Cortex of kidney (tissue), 1 donor: ENCODE measurements around the gene SUN2.
"Not testable (repeated sequence)": the region's sequence is repeated elsewhere in the genome, so short reads cannot be mapped to it uniquely, and the experiment has no call there.

Source experiments
- DNase-seq: peaks from one replicate; lab custom pipeline; 2025; lab: John Stamatoyannopoulos, UW

SUN2 gene

GRCh38 chr22:38755911-38756532 is at the start of gene SUN2:
Gene SUN2 (minus strand): TSS chr22:38755998. CDS start chr22:38752628, 3,370 bp downstream.
- peak; percentile 46 for DNase-seq

GRCh38 chr22:38805041-38805593 is 49.3 kb upstream of the SUN2 start:
- DNase-seq, result not testable (repeated sequence)

GRCh38 chr22:38802671-38803121 is 46.9 kb upstream of the SUN2 start:
- no peak for DNase-seq

GRCh38 chr22:38799265-38800002 is 43.6 kb upstream of the SUN2 start:
- no peak for DNase-seq

- DNase-seq, result no peak
Observed at GRCh38 chr22:38798496-38798895, 42.7 kb upstream of the SUN2 start.

GRCh38 chr22:38796262-38796957 is 40.6 kb upstream of the SUN2 start:
- no peak for DNase-seq

GRCh38 chr22:38795569-38795968 is 39.8 kb upstream of the SUN2 start:
- DNase-seq, result no peak

GRCh38 chr22:38793721-38794466 is 38.1 kb upstream of the SUN2 start, which contains the start of gene DNAL4:
Gene DNAL4 (minus strand): TSS chr22:38794143. CDS start chr22:38782731, 11,412 bp downstream.
- no peak for DNase-seq

- DNase-seq, result no peak
Observed at GRCh38 chr22:38793317-38793716, 37.5 kb upstream of the SUN2 start.

- DNase-seq, result no peak
Observed at GRCh38 chr22:38792833-38793232, 37.0 kb upstream of the SUN2 start.

- no peak for DNase-seq
Observed at GRCh38 chr22:38789606-38790005, 33.8 kb upstream of the SUN2 start.

- DNase-seq, result no peak
Observed at GRCh38 chr22:38788846-38789245, 33.0 kb upstream of the SUN2 start.

GRCh38 chr22:38788021-38788816 is 32.4 kb upstream of the SUN2 start:
- no peak for DNase-seq

GRCh38 chr22:38786631-38787030 is 30.8 kb upstream of the SUN2 start:
- DNase-seq, result no peak

- no peak for DNase-seq
Observed at GRCh38 chr22:38784856-38785255, 29.1 kb upstream of the SUN2 start.

- no peak for DNase-seq
Observed at GRCh38 chr22:38784035-38784434, 28.2 kb upstream of the SUN2 start.

GRCh38 chr22:38783095-38783615 is 27.4 kb upstream of the SUN2 start:
- DNase-seq, result no peak

GRCh38 chr22:38782402-38783094 is 26.8 kb upstream of the SUN2 start:
- no peak for DNase-seq

- DNase-seq, result no peak
Observed at GRCh38 chr22:38781033-38781432, 25.2 kb upstream of the SUN2 start.

GRCh38 chr22:38777087-38777671 is 21.4 kb upstream of the SUN2 start:
- DNase-seq, result no peak
